Measurements from ENCODE around the gene ERAP2.
"Not testable (repeated sequence)": the region's sequence is repeated elsewhere in the genome, so short reads cannot be mapped to it uniquely, and the experiment has no call there.

ERAP2 gene

GRCh38 chr5:96863114-96863513 is 13.2 kb upstream of the ERAP2 start:
- DNase-seq (ENCODE audit: low read depth) = no peak

GRCh38 chr5:96863949-96864584 is 12.2 kb upstream of the ERAP2 start:
- DNase-seq (ENCODE audit: low read depth) = no peak

GRCh38 chr5:96864922-96865530 is 11.3 kb upstream of the ERAP2 start:
- no peak for DNase-seq (ENCODE audit: low read depth)

- no peak for DNase-seq (ENCODE audit: low read depth)
Observed at GRCh38 chr5:96868603-96869371, 7.5 kb upstream of the ERAP2 start.

- no peak for DNase-seq (ENCODE audit: low read depth)
Observed at GRCh38 chr5:96869372-96869641, 7.0 kb upstream of the ERAP2 start.

GRCh38 chr5:96870094-96871026 is 5.9 kb upstream of the ERAP2 start:
- DNase-seq (ENCODE audit: low read depth) = no peak

- DNase-seq (ENCODE audit: low read depth) = no peak
Observed at GRCh38 chr5:96871027-96871399, 5.3 kb upstream of the ERAP2 start.

- DNase-seq (ENCODE audit: low read depth) = no peak
Observed at GRCh38 chr5:96871686-96872085, 4.6 kb upstream of the ERAP2 start.

GRCh38 chr5:96873449-96873848 is 2.9 kb upstream of the ERAP2 start:
- no peak for DNase-seq (ENCODE audit: low read depth)

GRCh38 chr5:96874631-96875030 is 1.7 kb upstream of the ERAP2 start:
- no peak for DNase-seq (ENCODE audit: low read depth)

GRCh38 chr5:96875791-96876291 is 459 bp upstream of the ERAP2 start:
- no peak for DNase-seq (ENCODE audit: low read depth)

- not testable (repeated sequence) for DNase-seq (ENCODE audit: low read depth)
Observed at GRCh38 chr5:96876977-96877469, 723 bp downstream of the ERAP2 start.

- no peak for DNase-seq (ENCODE audit: low read depth)
Observed at GRCh38 chr5:96879665-96880064, 3.4 kb downstream of the ERAP2 start.

- DNase-seq (ENCODE audit: low read depth) = no peak
Observed at GRCh38 chr5:96880444-96881164, 4.3 kb downstream of the ERAP2 start.

GRCh38 chr5:96881511-96882115 is 5.3 kb downstream of the ERAP2 start:
- no peak for DNase-seq (ENCODE audit: low read depth)

- DNase-seq (ENCODE audit: low read depth) = no peak
Observed at GRCh38 chr5:96883871-96884270, 7.6 kb downstream of the ERAP2 start.

GRCh38 chr5:96884995-96885394 is 8.7 kb downstream of the ERAP2 start:
- DNase-seq (ENCODE audit: low read depth) = no peak

- no peak for DNase-seq (ENCODE audit: low read depth)
Observed at GRCh38 chr5:96885518-96886338, 9.4 kb downstream of the ERAP2 start.

- DNase-seq (ENCODE audit: low read depth) = no peak
Observed at GRCh38 chr5:96893342-96893741, 17.0 kb downstream of the ERAP2 start.

- no peak for DNase-seq (ENCODE audit: low read depth)
Observed at GRCh38 chr5:96896276-96896675, 20.0 kb downstream of the ERAP2 start.

Data from stimulated activated CD8-positive, alpha-beta memory T cell treated with anti-CD3 and anti-CD28 coated beads, Interleukin-12 subunit alpha, Interleukin-12 subunit beta, amount 100 ng/mL, for 1 hour (primary cell).